HG02763 (cell line): ENCODE data around the gene SOCS3.
A peak's percentile ranks its signal among the peaks of the same experiment; 100 is the strongest.

Experiments
- ATAC-seq: cut with Tn5 transposase; IDR thresholded peaks from one replicate; pipeline ENCODE4 v1.9.1; 2021; ENCODE audit warnings: mild to moderate bottlenecking, moderate library complexity; ENCODE audit not compliant: unreplicated experiment

The SOCS3 gene

DNA sequence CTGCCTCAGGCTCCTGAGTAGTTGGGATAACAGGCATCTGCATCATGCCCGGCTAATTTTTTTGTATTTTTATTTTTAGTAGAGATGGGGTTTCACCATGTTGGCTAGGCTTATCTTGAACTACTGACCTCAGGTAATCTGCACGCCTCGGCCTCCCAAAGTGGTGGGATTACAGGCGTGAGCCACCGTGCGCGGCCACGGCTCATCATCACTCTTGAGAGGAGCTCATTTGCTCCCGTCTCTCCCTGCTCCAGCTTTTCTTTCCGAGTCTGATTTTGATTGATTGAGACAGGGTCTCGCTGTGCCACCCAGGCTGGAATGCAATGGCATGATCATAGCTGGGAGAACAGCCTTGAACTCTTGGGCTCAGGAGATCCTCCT, 31.2 kb upstream of the SOCS3 start:
- no peak for ATAC-seq

DNA sequence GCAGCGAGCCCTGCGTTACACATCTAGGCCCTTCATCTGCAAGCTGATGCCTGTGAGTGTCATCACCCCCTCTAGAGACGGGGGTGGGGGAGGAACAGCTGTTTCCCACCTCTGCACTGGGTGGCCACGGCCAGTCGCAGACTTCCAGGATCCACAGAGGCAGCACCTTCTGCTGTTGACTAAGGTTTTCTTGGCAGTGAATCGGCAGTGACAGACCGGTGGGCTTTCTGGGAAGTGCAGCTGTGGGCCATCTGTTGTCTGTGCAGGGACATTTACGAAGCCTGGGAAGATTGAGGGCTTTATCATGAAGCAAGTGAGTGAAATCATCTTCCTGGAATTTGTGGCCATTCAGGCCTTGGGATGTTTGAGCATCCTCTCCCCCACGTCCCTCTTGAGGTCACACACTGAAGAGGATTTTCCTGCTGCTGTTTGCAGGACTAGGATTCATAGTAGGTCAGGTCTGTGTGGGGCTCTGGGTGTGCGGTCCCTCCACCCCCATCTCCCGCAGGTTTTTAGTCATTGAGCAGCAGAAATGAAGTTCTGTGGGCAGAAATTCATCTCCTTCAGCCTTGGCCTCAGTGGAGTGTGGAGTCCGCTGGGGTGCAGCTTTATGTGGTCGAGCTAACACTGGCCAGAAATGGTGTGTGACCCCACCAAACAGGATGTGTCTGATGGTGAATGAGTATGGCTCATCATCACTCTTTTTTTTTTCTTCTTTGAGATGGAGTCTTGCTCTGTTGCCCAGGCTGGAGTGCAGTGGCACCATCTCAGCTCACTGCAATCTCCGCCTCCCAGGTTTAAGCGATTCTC, 30.6 kb upstream of the SOCS3 start:
- no peak for ATAC-seq

DNA sequence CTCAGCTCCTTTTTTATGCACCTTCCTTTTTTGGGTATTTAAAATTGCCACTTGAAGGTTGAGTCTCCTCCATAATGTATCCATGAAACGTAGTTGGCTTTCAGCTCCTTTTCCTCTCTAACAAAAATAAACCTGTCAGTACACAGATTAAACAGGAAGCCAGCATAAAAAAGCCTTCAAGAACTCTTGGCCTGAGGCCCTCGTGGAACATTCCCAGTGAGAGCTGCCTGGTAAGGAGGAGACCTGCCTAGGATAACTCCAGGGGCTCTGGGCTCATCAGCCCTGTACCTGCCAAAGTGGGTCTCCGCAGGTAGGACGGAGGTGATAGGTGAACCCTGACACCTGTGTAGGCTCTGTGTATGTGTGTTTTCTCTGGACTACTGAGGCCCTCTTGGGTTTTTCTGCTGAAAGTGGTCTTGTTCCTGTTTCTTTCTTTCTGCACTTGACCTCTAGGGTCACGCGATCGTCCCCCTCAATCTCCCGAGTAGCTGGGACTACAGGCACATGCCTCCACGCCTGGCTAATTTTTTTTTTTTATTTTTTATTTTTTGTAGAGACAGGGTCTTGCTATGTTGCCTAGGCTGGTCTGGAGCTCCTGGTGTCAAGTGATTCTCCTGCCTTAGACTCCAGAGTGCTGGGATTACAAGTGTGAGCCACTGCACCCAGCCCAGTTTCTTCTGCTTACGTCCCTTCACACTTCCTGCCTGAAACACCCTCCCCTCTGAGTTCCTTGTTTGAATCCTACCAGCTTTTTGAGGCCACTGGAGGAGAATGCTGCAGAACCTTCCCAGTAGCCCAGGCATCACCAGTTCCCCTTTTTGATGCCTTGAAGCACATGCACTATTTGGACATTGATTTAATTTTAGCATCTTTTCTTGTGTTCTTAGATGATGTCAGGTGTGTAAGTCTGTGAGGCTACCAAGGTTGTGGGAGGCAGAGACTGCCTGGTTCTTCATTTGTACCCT, 28.4 kb upstream of the SOCS3 start:
- ATAC-seq = peak; percentile 28

DNA sequence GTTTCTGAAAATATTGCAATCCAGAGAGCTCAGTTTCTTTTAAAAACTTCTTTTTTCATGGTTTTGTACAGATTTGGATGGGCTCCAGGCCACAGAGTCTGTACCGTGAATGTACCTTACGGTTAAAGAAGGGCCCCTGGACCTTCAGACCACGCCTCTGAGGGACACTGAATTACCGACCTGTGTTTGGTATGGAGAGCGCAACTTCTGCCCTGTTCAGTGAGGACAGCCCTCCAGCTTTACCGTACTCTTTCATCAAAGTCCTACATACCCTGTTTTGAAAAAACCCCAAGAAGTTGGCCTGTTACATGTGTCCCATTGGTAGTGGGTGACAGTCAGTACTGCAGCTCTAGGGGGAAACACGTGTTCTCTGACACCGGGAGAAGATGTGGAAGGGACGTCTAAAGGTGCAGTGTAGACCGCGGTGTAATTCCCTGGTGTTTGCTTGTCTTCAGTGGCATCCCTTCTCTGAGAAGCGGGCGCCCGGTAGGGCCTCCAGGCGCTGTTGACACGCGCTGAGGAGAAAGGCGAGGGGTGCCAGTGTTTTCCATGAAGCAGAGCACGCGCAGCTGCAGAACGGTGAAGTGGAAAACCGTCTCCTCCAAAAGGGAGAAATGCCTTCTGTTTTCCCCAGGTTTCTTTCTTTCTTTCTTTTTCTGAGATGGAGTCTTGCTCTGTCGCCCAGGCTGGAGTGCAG, 24.8 kb upstream of the SOCS3 start:
- no peak for ATAC-seq

DNA sequence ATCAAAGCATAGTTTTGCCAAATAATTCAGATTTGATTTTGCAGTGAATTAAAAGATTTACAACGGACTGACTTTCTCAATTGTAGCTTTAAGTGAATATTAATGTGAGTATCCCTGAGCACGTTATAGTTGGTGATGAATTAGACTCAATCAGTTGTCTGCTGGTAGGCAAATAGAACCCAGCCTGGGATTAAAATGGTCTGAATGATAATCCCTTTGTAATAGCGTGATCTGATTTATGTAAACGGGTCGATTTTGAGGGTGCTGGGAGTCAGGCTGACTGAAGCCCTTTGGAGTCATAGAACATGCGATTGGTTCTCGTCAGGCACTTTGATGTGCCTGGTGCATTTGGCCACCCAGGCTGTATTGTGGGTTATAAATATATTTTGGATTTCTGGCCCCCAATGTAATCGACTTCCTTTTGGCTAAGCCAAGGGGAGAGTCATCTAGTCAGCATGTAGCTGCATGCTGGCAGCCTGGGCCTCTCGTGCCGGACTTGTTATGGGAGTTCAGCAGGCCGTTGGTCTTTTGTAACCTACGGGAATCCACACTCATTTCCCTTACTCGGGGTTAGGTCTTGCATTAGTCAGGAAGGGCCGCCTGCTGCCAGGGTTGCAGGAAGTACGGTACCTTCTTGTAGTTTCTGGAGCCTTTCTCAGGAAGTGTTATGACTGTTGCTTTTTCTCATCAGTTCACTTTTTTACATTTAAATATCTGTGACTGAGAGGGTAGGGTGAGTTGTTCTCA, 24.0 kb upstream of the SOCS3 start:
- no peak for ATAC-seq

DNA sequence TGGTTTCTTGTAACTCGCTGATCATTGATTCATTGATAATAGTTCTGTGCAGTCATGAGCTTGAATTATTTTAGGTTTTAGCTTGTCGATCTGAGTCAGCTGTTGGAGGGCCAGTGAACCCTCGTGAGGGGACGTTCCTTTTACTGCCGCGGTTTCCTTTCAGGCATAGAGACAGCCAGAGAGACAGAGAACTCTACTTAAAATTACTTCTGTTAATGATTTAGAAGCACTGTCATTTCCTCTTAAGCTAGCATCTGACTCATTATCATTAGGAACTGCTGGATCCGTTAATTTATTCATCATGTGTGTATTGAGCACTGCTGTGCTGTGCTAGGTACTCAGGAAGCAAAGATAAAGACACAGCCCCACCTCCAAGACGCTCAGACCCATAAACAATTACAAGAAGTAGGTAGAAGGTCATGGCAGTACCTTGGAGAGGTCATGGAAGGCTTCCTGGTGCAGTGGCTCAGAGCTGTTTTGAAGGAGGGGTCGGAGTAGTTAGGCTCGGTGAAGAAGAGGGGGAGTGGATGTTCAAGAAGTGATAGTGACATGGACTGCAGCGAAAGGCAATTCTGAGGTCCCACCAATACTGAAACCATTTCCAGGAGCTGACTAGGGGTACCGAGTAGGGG, 21.8 kb upstream of the SOCS3 start:
- ATAC-seq = no peak

DNA sequence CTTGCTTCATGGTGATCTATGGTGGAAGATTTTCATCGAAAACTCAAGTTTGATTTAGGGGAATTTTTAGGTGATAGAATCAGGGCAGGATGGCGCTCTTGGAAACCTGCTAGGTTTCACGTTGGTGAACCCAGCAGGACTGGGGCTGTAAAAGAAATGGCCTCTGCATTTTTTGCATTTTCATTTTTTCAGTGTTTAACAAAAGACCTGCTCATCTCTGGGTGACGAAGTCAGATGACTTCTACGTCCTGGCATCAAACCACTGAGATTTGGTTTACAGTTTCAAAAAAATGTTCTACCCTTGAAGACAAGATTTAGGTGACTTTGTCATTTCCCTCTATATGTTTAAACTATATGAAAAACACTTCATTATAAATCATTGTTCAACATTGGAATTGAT, 20.5 kb upstream of the SOCS3 start:
- no peak for ATAC-seq

DNA sequence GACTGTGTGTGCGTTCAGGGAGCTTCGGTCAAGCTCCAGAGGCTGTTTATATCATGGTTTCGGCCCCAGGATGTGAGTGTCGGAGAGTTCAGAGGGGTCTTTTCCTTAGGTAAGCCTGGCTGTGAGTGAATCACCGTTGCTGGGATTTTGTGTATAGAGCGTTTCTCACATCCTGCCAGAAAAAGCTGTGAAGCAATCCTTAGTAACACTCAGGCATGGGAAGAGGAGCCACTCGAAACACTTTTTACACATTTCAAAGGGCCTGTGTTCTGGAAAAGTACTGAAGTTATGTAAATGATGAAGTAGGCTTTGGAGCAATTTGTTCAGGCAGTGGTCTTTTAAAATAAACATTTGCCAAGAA, 19.2 kb upstream of the SOCS3 start:
- ATAC-seq = no peak

DNA sequence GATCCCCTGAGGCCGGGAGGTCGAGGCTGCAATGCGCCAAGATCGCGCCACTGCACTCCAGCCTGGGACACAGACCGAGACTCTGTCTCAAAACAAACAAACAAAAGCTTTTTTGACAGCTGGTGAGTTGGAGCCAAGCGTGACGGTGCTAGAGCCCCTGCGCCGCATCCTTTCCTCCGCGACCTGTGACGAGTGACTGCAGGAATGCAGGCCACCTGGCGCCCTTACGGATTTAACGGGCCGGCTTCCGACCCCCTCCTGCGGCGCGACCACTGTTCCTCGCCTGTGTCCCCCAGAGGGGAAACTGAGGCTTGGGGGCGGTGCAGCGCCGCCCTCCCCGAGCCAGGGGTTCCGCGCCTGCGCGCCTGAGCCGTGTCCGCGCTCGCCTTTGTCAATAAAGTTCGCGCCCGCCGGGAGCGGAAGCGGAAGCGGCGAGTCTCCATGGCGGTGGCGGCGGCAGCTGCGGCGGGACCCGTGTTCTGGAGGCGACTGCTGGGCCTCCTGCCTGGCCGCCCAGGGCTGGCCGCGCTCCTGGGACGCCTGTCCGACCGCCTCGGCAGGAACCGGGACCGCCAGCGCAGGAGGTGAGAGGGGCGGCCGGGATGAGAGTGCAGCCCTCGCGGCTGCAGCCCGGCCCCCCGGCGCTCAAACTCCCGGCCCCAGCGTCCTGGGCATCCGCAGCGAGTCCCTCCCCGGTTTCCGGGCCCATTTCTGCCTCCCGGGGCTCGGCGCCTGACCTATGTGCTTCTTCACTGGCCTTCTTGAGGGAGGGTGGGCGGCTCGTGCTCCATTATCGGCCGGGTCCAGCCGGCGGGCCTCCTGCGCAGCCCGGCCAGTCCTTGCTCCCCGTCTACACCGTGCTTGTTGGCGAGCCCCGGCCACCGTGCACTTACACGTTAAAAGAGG, 18.6 kb upstream of the SOCS3 start, which contains the start of gene PGS1:
TSS of gene PGS1 (plus strand) at position 425 of the 906 bp plus-strand sequence. CDS start at position 442, 17 bp downstream.
- ATAC-seq = peak; percentile 61

DNA sequence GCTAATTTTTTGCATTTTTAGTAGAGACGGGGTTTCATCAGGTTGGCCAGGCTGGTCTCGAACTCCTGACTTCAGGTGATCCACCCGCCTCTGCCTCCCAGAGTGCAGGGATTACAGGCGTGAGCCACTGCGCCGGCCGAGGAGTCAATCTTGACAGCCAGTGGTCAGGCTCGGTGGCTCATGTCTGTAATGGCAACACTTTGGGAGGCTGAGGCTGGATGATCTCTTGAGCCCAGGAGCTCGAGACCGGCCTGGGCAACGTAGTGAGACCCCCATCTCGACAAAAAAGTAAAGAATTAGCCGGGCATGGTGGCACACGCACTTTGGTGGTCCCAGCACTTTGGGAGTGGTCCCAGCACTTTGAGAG, 18.0 kb upstream of the SOCS3 start:
- no peak for ATAC-seq

DNA sequence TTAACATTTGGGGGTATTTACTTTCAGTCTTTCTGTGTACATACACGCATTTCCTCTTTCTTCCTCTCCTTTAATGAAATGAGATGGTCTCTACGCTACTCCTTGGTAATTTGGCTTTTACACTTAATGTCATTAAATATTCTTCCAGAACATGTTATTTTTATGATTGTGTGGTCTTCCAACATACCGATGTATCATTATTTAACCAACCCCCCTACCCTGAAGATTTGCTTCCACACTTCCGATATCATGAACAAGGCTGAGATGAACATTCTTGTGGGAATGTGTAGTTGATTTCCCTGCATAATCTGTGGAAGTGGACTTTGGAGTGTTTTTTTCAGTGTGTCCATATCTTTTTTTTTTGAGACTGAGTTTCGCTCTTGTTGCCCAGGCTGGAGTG, 16.3 kb upstream of the SOCS3 start:
- no peak for ATAC-seq

DNA sequence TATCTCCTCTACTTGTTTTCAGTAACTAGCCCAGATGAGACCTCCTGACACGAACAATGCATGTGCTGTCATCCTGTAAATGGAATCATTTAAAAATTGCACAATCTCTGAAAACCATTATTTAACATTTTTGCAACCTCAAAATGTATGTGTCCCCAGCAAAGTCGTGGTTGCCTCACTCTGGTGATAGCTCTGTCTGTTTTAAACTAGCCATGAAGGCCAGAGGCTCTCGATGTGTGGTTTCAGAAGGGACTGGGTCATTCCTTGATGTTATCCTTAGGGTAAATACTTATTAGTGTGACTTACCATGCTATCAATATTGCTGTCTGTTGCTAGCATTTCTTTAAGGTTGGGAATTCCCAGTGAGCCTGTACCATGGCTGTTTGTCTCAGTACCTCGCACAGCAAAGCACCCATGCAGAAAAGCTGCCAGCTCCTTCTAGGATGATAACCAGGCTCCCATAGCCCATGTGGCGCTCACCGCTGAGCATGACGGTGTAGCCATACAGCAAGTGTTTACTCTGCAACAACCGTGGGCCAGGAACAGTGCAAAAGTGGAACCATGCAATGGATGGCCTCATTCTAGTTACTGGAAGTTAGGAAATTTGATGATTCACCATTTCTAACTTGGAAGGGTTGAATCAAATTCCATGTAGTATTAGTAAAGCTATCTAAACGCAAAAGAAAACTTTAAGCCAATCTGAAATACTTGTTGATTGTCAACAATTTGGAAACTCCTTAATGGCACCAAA, 15.7 kb upstream of the SOCS3 start:
- no peak for ATAC-seq

DNA sequence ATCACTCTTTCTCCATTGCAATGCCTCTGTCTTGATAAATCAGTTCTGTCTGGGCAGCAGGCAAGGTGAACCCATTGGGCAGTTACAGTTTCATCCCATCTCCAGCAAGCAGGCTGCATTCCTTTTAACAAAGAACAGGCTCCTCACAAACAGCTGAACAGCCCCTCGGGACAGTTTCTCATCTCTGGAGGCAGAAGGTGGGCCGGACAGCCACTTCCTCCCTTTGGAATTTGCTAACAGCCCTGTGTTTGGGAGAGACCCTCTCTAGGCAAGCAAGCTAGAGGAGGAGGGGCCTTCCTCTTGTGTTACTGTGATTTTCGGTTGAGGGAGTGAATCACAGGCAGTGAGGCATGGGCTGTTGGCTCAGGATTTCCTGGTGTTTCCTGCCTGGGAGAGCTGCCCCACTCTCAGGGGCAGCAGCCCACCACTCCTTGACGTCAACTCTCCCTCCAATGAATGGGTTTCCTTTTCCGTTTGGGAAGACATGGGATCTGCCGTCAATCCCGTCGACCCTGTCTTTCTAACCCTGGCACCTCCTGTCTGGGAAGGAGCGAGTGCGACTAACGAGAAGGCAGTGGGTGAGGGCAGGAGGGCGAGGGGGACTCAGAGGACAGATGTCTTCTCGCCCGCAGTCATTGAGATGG, 14.9 kb upstream of the SOCS3 start:
- no peak for ATAC-seq

DNA sequence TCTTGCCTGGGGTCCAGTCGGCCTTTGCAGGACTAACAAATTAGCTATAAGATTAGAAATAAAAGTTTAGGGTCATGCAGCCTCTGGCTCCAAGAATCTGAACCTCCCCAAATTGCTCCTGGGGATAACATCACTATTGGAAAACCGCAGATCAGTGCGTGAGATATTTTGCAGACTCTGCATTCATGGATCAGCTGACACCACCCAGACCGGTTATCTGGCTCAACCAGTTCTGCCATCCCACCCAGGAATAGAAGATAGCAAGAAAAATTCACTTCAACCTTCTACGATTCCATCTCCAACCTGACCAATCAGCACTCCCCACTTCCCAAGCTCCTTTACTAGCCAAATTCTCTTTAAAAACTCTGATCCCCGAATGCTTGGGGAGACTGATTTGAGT, 14.3 kb upstream of the SOCS3 start:
- ATAC-seq = no peak

DNA sequence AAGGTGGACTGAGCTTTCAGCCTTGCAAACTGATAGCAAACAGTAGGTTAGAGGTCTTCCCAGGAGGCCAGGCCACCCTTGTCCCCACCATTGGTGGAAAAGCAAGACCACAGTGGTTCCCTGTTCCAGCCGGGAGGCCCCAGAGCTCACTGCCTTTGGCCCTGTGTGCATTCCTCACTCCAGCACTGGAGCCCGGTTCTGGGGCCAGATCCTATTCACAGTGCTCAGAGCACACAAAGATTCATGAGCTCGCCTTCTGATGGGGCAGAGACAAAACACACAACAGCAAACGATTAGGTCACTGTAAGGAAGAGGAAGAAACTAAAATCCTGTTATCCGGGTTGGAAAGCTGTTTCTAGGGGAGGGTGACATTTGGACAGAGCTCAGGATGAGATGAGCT, 13.0 kb upstream of the SOCS3 start:
- no peak for ATAC-seq

DNA sequence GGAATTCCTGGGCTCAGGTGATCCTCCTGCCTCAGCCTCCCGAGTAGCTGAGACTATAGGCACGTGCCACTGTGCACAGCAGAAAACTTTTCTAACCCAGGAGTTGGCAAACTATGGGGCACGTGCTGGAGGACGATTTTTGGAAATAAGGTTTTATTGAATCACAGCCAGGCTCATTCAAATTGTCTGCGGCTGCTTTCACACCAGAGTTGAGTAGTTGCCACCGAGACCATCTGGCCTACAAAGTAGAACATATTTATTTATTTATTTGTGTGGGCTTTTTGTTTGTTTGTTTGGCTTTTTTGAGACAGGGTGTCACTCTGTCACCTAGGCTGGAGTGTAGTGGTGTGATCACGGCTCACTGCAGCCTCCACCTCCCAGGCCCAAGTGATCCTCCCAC, 11.2 kb upstream of the SOCS3 start:
- no peak for ATAC-seq

DNA sequence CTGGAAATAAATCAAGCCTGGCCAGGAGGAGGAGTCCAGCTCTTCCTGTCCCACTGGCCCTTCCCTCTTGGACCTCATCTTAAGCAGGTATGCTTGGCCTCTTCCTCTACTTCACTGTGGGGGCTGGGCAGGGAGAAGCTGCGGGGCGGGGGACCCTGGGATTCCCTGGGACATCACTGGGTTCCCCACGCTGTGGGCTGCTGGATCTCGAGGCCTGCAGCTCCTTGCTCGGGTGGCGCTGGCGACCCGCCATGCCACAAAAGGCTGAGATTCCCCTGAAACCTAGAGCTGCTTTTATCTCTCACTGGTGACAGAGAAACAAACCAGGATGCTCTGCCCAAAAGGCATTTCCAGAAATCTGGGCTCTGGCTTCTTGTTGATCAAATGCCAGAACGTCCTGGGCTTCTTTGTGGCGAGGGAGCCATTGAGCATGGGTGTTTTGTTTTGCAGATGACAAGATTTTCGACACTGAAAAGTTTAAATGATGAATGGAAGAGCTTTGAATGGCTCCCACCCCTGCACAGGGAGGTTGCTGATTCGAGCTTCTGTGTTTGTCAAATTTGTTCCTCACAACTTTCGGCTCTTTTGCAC, 10.0 kb upstream of the SOCS3 start:
- ATAC-seq = no peak
